GM12872 (cell line): Measurements from ENCODE around the gene POLG.

Experiments used
- CTCF ChIP-seq: IDR thresholded peaks from 3 replicates; pipeline ENCODE4 v1.5.1; 2011; ENCODE audit warnings: low read depth, mild to moderate bottlenecking, low read length, moderate library complexity; ENCODE audit not compliant: insufficient read depth

Gene POLG

GRCh38 chr15:89278307-89278706 is 56.3 kb downstream of the POLG start:
- no peak for TF ChIP-seq CTCF
